Measurements from ENCODE around the gene RND3. TPM values are rescaled to one million over a fixed set of nuclear protein-coding genes. Genes with fewer than 3 reads are reported as not detected.

The RND3 gene
- total RNA-seq, 1 experiment from 2014 or later = 45.3 TPM

DNA sequence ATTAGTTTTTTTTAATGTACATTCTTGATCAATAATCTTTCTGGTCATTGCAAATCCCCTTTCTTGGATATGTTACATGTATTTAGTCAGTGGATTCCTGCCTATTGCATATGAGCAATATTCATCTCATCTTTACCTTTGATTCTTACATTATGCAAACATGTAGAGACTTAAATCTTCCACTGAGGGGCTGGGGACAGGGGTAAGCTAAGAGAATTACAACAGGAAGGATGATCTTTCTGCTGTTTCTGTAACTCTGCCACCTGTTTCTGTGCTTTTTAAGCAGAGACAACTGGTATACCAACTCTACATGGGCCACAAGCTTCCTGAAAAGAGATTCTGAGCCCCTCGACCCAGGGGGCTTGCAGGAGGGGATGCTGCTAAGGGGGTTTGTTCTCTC, 68.6 kb downstream of the RND3 start:
- TF ChIP-seq SIN3A (IDR thresholded peaks at IDR 0.05; ENCODE audit: borderline replicate concordance, insufficient read depth, low read depth, low read length) (no peak), REST (IDR thresholded peaks at IDR 0.05; ENCODE audit: insufficient read depth in 1 of 2, low read depth in 2 of 2, low read length in 1 of 2) (no peak), TCF7L2 (IDR thresholded peaks at IDR 0.05; ENCODE audit: low read depth, low read length) (no peak), POLR2AphosphoS5 (IDR thresholded peaks at IDR 0.05; ENCODE audit: low read depth, low read length) (no peak)
- TF ChIP-seq, protein P1, sequence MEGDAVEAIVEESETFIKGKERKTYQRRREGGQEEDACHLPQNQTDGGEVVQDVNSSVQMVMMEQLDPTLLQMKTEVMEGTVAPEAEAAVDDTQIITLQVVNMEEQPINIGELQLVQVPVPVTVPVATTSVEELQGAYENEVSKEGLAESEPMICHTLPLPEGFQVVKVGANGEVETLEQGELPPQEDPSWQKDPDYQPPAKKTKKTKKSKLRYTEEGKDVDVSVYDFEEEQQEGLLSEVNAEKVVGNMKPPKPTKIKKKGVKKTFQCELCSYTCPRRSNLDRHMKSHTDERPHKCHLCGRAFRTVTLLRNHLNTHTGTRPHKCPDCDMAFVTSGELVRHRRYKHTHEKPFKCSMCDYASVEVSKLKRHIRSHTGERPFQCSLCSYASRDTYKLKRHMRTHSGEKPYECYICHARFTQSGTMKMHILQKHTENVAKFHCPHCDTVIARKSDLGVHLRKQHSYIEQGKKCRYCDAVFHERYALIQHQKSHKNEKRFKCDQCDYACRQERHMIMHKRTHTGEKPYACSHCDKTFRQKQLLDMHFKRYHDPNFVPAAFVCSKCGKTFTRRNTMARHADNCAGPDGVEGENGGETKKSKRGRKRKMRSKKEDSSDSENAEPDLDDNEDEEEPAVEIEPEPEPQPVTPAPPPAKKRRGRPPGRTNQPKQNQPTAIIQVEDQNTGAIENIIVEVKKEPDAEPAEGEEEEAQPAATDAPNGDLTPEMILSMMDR (IDR thresholded peaks at IDR 0.05) = no peak
- intact Hi-C loops (cut with micrococcal nuclease; ENCODE audit: unreplicated experiment) = no loop called here
- in situ Hi-C loops (cut with HindIII; ENCODE audit: low pct_unique_long_range_greater_than_20kb, low sequenced_read_pairs) = no loop called here
- POLR2A ChIA-PET = no interaction called here
- no peak overlapping the region for H3K27ac ChIP-seq (ENCODE audit: low read length)
- H3K4me1 ChIP-seq (ENCODE audit: control insufficient read depth, insufficient read depth, low read length) = no peaks in the 10 kb centered on the region
- DNase-seq (ENCODE audit: low read depth, low spot score) (no peak), ATAC-seq (no peak)
- H3K9me3 ChIP-seq (ENCODE audit: control insufficient read depth, insufficient read depth, low read depth, low read length) = no peaks in the 10 kb centered on the region
- no TSS peak for BruUV-seq (replicated peaks)
- H3K27me3 ChIP-seq (ENCODE audit: control insufficient read depth, insufficient read depth, low read length) = no peaks in the 10 kb centered on the region
- CTCF ChIA-PET = no interaction called here
- no peak overlapping the region for H3K4me3 ChIP-seq (ENCODE audit: low read depth in 2 of 2, low read length in 2 of 2)
- no peaks in the 10 kb centered on the region for H3K36me3 ChIP-seq (ENCODE audit: control insufficient read depth, insufficient read depth, low read length)
